HepG2 (cell line): ENCODE measurements around the gene PITHD1.

Experiments used
- CEBPZ ChIP-seq: IDR thresholded peaks from 2 replicates; pipeline ENCODE4 v1.6.1; 2012; ENCODE audit warnings: low read length, improper control_type of control experiment
- MEIS2 ChIP-seq: sonication (generic); formaldehyde crosslinking; IDR thresholded peaks from 2 replicates; pipeline ENCODE4 v1.9.0; 2021; ENCODE audit warnings: mild to moderate bottlenecking, missing genetic modification reagents
- PHF8 ChIP-seq: sonication (generic); formaldehyde crosslinking; IDR thresholded peaks from 2 replicates; pipeline ENCODE4 v1.5.0; 2020; ENCODE audit warnings: missing genetic modification reagents
- ZFP1 ChIP-seq: IDR thresholded peaks from 2 replicates; pipeline ENCODE4 v1.6.1; 2016

GRCh38 chr1:23805025-23805424 lies 26.8 kb downstream of the PITHD1 start:
- TF ChIP-seq MEIS2 (CRISPR knock-in tag) (no peak), ZFP1 (CRISPR knock-in tag) (no peak), CEBPZ (no peak), PHF8 (CRISPR knock-in tag) (no peak)
